Astrocyte of the spinal cord (primary cell): ENCODE results near the gene TBCA.
A peak's percentile ranks its signal among the peaks of the same experiment; 100 is the strongest.

ENCODE experiments used
- DNase-seq: peaks from one replicate; pipeline ENCODE4 v3.0.0; 2011; ENCODE audit warnings: low read depth, low spot score
- H3K4me3 ChIP-seq: 2 replicates; pipeline ENCODE4 v1.5.1; 2011; ENCODE audit warnings: low read depth, mild to moderate bottlenecking, low read length, moderate library complexity
- CTCF ChIP-seq: IDR thresholded peaks from 2 replicates; pipeline ENCODE4 v1.5.1; 2012; ENCODE audit warnings: low read depth, mild to moderate bottlenecking, low read length, inconsistent platforms
- in situ Hi-C: cut with HindIII; loops from 2 replicates; pipeline ENCODE4 v1.10.0; 2017; ENCODE audit warnings: low sequenced_read_pairs

Gene TBCA

GRCh38 chr5:77743181-77743580 lies 33.0 kb downstream of the TBCA start:
- no peak for TF ChIP-seq CTCF
- in situ Hi-C loops: no loop called here
- peak; percentile 38 for DNase-seq

GRCh38 chr5:77741608-77742007 lies 34.5 kb downstream of the TBCA start:
- no peak for TF ChIP-seq CTCF
- H3K4me3 ChIP-seq: no peak overlapping the region
- in situ Hi-C loops: no loop called here
- DNase-seq: no peak

More at GRCh38 chr5:77743181-77743580, 33.0 kb downstream of the TBCA start:
- H3K4me3 ChIP-seq: no peak overlapping the region

GRCh38 chr5:77734885-77735284 lies 41.3 kb downstream of the TBCA start:
- in situ Hi-C loops: no loop called here
- no peak for DNase-seq
- TF ChIP-seq CTCF: no peak
- H3K4me3 ChIP-seq: no peak overlapping the region

- DNase-seq: no peak
- TF ChIP-seq CTCF: no peak
- in situ Hi-C loops: no loop called here
- no peak overlapping the region for H3K4me3 ChIP-seq
These were observed 43.0 kb downstream of the TBCA start for GRCh38 chr5:77733130-77733529.

GRCh38 chr5:77727190-77727589 lies 48.9 kb downstream of the TBCA start:
- in situ Hi-C loops: no loop called here
- DNase-seq: no peak
- no peak for TF ChIP-seq CTCF
- H3K4me3 ChIP-seq: no peak overlapping the region

- no peak overlapping the region for H3K4me3 ChIP-seq
- TF ChIP-seq CTCF: no peak
- in situ Hi-C loops: no loop called here
- DNase-seq: no peak
These were observed 50.5 kb downstream of the TBCA start for GRCh38 chr5:77725616-77726015.

- no peak overlapping the region for H3K4me3 ChIP-seq
- in situ Hi-C loops: no loop called here
- TF ChIP-seq CTCF: no peak
- DNase-seq: no peak
These were observed 51.2 kb downstream of the TBCA start for GRCh38 chr5:77724934-77725333.
